ENCODE data around the gene GPR4. TPM values are rescaled to one million over a fixed set of nuclear protein-coding genes. Genes with fewer than 3 reads are reported as not detected.

GPR4 gene
- total RNA-seq, 1 experiment from 2014 or later, result 0.23 TPM

GRCh38 chr19:45623984-45624383, 22.0 kb upstream of the GPR4 start:
- POLR2A ChIA-PET, result no interaction called here

GRCh38 chr19:45621976-45622503, 20.0 kb upstream of the GPR4 start:
- DNase-seq (ENCODE audit: low read depth, low spot score) (no peak), ATAC-seq (no peak)
- intact Hi-C loops (cut with micrococcal nuclease; ENCODE audit: unreplicated experiment), result no loop called here
- TF ChIP-seq POLR2AphosphoS5 (IDR thresholded peaks at IDR 0.05; ENCODE audit: low read depth, low read length), result no peak
- TF ChIP-seq SIN3A (IDR thresholded peaks at IDR 0.05; ENCODE audit: borderline replicate concordance, insufficient read depth, low read depth, low read length), result no peak
- TF ChIP-seq TCF7L2 (IDR thresholded peaks at IDR 0.05; ENCODE audit: low read depth, low read length), result no peak
- no peak for TF ChIP-seq CTCF (IDR thresholded peaks at IDR 0.05)
- TF ChIP-seq REST (IDR thresholded peaks at IDR 0.05; ENCODE audit: insufficient read depth in 1 of 2, low read depth in 2 of 2, low read length in 1 of 2), result no peak
- no TSS peak for BruUV-seq (replicated peaks)
- H3K9me3 ChIP-seq (ENCODE audit: control insufficient read depth, insufficient read depth, low read depth, low read length), result no peaks in the 10 kb centered on the region
- ChIA-PET CTCF (no interaction called here), POLR2A (no interaction called here)
- no peak overlapping the region for H3K27ac ChIP-seq (ENCODE audit: low read length)
- H3K4me3 ChIP-seq (ENCODE audit: low read depth in 2 of 2, low read length in 2 of 2), result no peak overlapping the region
- in situ Hi-C loops (cut with HindIII; ENCODE audit: low pct_unique_long_range_greater_than_20kb, low sequenced_read_pairs), result no loop called here
- no peaks in the 10 kb centered on the region for H3K4me1 ChIP-seq (ENCODE audit: control insufficient read depth, insufficient read depth, low read length)
- no peaks in the 10 kb centered on the region for H3K36me3 ChIP-seq (ENCODE audit: control insufficient read depth, insufficient read depth, low read length)
- no peaks in the 10 kb centered on the region for H3K27me3 ChIP-seq (ENCODE audit: control insufficient read depth, insufficient read depth, low read length)

More at GRCh38 chr19:45623984-45624383, 22.0 kb upstream of the GPR4 start:
- no peak for TF ChIP-seq REST (IDR thresholded peaks at IDR 0.05; ENCODE audit: insufficient read depth in 1 of 2, low read depth in 2 of 2, low read length in 1 of 2)
- TSS peak; percentile 73 for BruUV-seq (replicated peaks)
- Histone ChIP-seq H3K4me1 (ENCODE audit: control insufficient read depth, insufficient read depth, low read length) (no peaks in the 10 kb centered on the region), H3K27ac (ENCODE audit: low read length) (no peak overlapping the region), H3K27me3 (ENCODE audit: control insufficient read depth, insufficient read depth, low read length) (no peaks in the 10 kb centered on the region), H3K4me3 (ENCODE audit: low read depth in 2 of 2, low read length in 2 of 2) (no peak overlapping the region), H3K9me3 (ENCODE audit: control insufficient read depth, insufficient read depth, low read depth, low read length) (no peaks in the 10 kb centered on the region), H3K36me3 (ENCODE audit: control insufficient read depth, insufficient read depth, low read length) (no peaks in the 10 kb centered on the region; the same call in 1 of the 2 replicates)
- no peak for ATAC-seq
- in situ Hi-C loops (cut with HindIII; ENCODE audit: low pct_unique_long_range_greater_than_20kb, low sequenced_read_pairs), result no loop called here
- intact Hi-C loops (cut with micrococcal nuclease; ENCODE audit: unreplicated experiment), result no loop called here
- no peak for DNase-seq (ENCODE audit: low read depth, low spot score)
- CTCF ChIA-PET, result no interaction called here
